ENCODE data around the gene DISC1. TPM values are rescaled to one million over a fixed set of nuclear protein-coding genes. Genes with fewer than 3 reads are reported as not detected.

DISC1 gene
- total and polyA plus RNA-seq, 2 donors (not counting 1 experiment from before 2014, with no cell fraction given): 2.7 to 4.3 TPM

DNA sequence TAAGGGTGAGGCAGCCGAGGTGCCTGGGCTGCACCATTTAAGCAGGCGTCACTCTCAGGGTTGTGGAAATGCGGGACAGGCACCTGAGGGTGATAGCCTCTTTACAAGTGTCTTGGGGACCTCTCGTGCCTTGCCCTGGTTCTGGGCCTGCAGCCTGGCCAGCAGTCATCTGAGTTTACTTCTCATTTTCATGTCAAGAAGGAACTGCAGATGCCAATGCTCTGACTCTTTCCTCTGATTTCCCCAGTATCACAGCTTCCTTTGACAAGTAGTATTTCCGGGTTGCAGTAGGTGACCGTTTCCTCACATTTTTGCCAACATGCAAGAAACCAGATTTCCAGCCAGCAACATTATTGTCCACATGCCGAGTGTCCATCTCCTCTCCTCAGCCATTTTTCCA is 286.9 kb downstream of the DISC1 start:
- Mint-ChIP-seq H3K4me1 (peaks cover 23% of the 10 kb centered on the region), H3K27ac (no peak overlapping the region), H3K9me3 (ENCODE audit: insufficient read depth) (peaks cover 4% of the 10 kb centered on the region), H3K4me3 (no peak overlapping the region), H3K27me3 (no peaks in the 10 kb centered on the region)
- no peaks in the 10 kb centered on the region for H4K20me1 ChIP-seq (ENCODE audit: control insufficient read depth, insufficient read depth, low read length, poor library complexity, severe bottlenecking)
- TF ChIP-seq EZH2 (IDR thresholded peaks at IDR 0.05; ENCODE audit: borderline replicate concordance, insufficient read depth, low read depth, low read length, poor library complexity, severe bottlenecking): no peak
- TF ChIP-seq, protein P1, sequence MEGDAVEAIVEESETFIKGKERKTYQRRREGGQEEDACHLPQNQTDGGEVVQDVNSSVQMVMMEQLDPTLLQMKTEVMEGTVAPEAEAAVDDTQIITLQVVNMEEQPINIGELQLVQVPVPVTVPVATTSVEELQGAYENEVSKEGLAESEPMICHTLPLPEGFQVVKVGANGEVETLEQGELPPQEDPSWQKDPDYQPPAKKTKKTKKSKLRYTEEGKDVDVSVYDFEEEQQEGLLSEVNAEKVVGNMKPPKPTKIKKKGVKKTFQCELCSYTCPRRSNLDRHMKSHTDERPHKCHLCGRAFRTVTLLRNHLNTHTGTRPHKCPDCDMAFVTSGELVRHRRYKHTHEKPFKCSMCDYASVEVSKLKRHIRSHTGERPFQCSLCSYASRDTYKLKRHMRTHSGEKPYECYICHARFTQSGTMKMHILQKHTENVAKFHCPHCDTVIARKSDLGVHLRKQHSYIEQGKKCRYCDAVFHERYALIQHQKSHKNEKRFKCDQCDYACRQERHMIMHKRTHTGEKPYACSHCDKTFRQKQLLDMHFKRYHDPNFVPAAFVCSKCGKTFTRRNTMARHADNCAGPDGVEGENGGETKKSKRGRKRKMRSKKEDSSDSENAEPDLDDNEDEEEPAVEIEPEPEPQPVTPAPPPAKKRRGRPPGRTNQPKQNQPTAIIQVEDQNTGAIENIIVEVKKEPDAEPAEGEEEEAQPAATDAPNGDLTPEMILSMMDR (IDR thresholded peaks at IDR 0.05): no peak
- no peak overlapping the region for H2AFZ ChIP-seq (ENCODE audit: insufficient read depth, low read depth, low read length, poor library complexity, severe bottlenecking)
- ChIA-PET POLR2A (no interaction called here), CTCF (interaction anchor here (1.1 kb wide), 1 partner anchor 47 kb away, joined by 3 read pairs; no protein-coding TSS in a partner anchor)
- no peaks in the 10 kb centered on the region for H3K27me3 ChIP-seq (replicated peaks in 1 of 4; ENCODE audit: control extremely low read depth in 1 of 4, control insufficient read depth in 3 of 4, insufficient read depth in 4 of 4, low read length in 3 of 4)
- H3K4me1 ChIP-seq (ENCODE audit: control insufficient read depth in 2 of 2, insufficient read depth in 2 of 2, low read length in 2 of 2): peaks cover 4 to 13% of the 10 kb centered on the region in 2 donors
- no peaks in the 10 kb centered on the region for H3K9me3 ChIP-seq (ENCODE audit: control extremely low read depth in 1 of 3, control insufficient read depth in 2 of 3, insufficient read depth in 1 of 3, low read length in 2 of 3)
- intact Hi-C loops (cut with micrococcal nuclease): no loop called here
- DNase-seq (no peak), ATAC-seq (ENCODE audit: low read depth) (no peak)
- no peak overlapping the region for H3K9ac ChIP-seq (ENCODE audit: low read length)
- H3K27ac ChIP-seq (ENCODE audit: low read length in 2 of 2): no peak overlapping the region
- no peak overlapping the region for H3K4me3 ChIP-seq (ENCODE audit: control extremely low read depth in 1 of 5, extremely low read depth in 1 of 5, insufficient read depth in 1 of 5, low read depth in 2 of 5, low read length in 4 of 5)
- no peak overlapping the region for H3K4me2 ChIP-seq (replicated peaks; ENCODE audit: low read depth, low read length, poor library complexity, severe bottlenecking)
- no peaks in the 10 kb centered on the region for H3K36me3 ChIP-seq (replicated peaks in 1 of 2; ENCODE audit: control extremely low read depth in 1 of 2, control insufficient read depth in 1 of 2, extremely low read depth in 1 of 2, insufficient read depth in 2 of 2, low read length in 1 of 2)
- H3K79me2 ChIP-seq (ENCODE audit: control insufficient read depth, insufficient read depth, low read length): no peaks in the 10 kb centered on the region
- WGBS (ENCODE audit: insufficient coverage): 93% methylated on average over 7 of the region's 7 CpGs

DNA sequence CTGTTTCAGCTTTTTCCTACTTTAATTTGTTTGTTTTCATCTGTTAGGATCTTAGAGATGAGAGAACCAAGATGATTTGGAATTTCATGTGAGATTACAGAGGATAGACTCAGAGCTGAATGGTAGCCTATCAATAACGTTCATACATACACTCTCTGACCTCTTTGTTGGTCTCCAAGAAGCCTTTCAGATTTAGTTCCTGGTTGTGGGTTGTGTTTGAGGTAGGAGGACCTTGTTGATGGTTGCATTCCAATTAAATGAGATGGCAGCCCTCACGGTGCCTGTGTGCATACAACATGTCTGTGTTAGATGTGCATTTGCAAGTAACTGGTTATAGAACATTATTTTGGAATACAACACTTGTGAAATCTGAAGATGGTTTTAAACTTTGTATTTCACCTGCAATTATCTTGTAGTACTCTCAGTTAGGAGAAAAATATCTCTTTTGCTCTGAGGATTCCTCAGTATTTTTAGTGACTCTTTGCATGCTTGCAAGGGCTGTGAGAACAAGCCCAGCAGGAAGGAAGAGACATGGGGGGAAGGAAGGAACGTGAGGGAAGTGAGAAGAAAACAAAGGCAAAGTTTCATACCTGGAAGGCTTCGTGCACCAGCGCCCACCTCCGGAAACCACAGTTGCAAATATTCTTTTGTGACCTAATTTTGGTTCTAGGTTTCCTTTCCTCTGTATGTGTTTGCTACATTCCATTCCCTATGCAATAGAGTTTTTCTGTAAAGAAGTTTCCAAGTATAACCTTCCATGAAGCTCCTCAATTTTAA is 291.8 kb downstream of the DISC1 start:
- ATAC-seq (ENCODE audit: low read depth): no peak
- no peaks in the 10 kb centered on the region for H3K9me3 Mint-ChIP-seq (ENCODE audit: insufficient read depth)
- Histone ChIP-seq H3K27ac (ENCODE audit: low read length in 2 of 2) (peak overlapping the region in 1 of 2 donors; percentile 7), H2AFZ (ENCODE audit: insufficient read depth, low read depth, low read length, poor library complexity, severe bottlenecking) (no peak overlapping the region), H3K79me2 (ENCODE audit: control insufficient read depth, insufficient read depth, low read length) (no peaks in the 10 kb centered on the region), H3K27me3 (replicated peaks in 1 of 4; ENCODE audit: control extremely low read depth in 1 of 4, control insufficient read depth in 3 of 4, insufficient read depth in 4 of 4, low read length in 3 of 4) (no peaks in the 10 kb centered on the region), H3K9me3 (ENCODE audit: control extremely low read depth in 1 of 3, control insufficient read depth in 2 of 3, insufficient read depth in 1 of 3, low read length in 2 of 3) (no peaks in the 10 kb centered on the region), H3K9ac (ENCODE audit: low read length) (peak overlapping the region; percentile 35), H3K4me1 (ENCODE audit: control insufficient read depth in 2 of 2, insufficient read depth in 2 of 2, low read length in 2 of 2) (peaks cover 23 to 34% of the 10 kb centered on the region in 2 donors), H3K4me2 (replicated peaks; ENCODE audit: low read depth, low read length, poor library complexity, severe bottlenecking) (peak overlapping the region; percentile 56), H4K20me1 (ENCODE audit: control insufficient read depth, insufficient read depth, low read length, poor library complexity, severe bottlenecking) (no peaks in the 10 kb centered on the region), H3K36me3 (replicated peaks in 1 of 2; ENCODE audit: control extremely low read depth in 1 of 2, control insufficient read depth in 1 of 2, extremely low read depth in 1 of 2, insufficient read depth in 2 of 2, low read length in 1 of 2) (no peaks in the 10 kb centered on the region), H3K4me3 (ENCODE audit: control extremely low read depth in 1 of 5, extremely low read depth in 1 of 5, insufficient read depth in 1 of 5, low read depth in 2 of 5, low read length in 4 of 5) (peak overlapping the region in 1 of 5 experiments; percentile 3)
- DNase-seq: no peak
- H3K4me1 Mint-ChIP-seq: peaks cover 39% of the 10 kb centered on the region
- peak overlapping the region; percentile 48 for H3K4me3 Mint-ChIP-seq
- ChIA-PET POLR2A (no interaction called here), CTCF (no interaction called here)
- no peak overlapping the region for H3K27ac Mint-ChIP-seq
- no peaks in the 10 kb centered on the region for H3K27me3 Mint-ChIP-seq
- 60% methylated on average over 1 of the region's 6 CpGs for WGBS (ENCODE audit: insufficient coverage)
- TF ChIP-seq EZH2 (IDR thresholded peaks at IDR 0.05; ENCODE audit: borderline replicate concordance, insufficient read depth, low read depth, low read length, poor library complexity, severe bottlenecking): no peak
- TF ChIP-seq, protein P1 (IDR thresholded peaks at IDR 0.05): no peak
- intact Hi-C loops (cut with micrococcal nuclease): no loop called here
